ENCODE data around the gene GSE1. TPM values are rescaled to one million over a fixed set of nuclear protein-coding genes. Genes with fewer than 3 reads are reported as not detected.
A peak's percentile ranks its signal among the peaks of the same experiment; 100 is the strongest.

The GSE1 gene
- total and polyA plus RNA-seq, 7 experiments from 2014 or later: 0.18 to 69.2 (median 11.3) TPM

GRCh38 chr16:85573696-85574641 lies 39.2 kb upstream of the GSE1 start:
- peaks cover 35 to 69% (median 51%) of the 10 kb centered on the region in 7 donors for H3K4me1 Mint-ChIP-seq
- ChIA-PET POLR2A (no interaction called here), CTCF (interaction anchor here (0.7 kb wide), 1 partner anchor 116 kb away, joined by 3 read pairs; no protein-coding TSS in a partner anchor)
- intact Hi-C loops (cut with micrococcal nuclease): no loop called here
- H3K36me3 Mint-ChIP-seq: peaks cover 0 to 17% (median 8%) of the 10 kb centered on the region in 5 donors
- peaks cover 0 to 9% (median 8%) of the 10 kb centered on the region in 3 experiments for H3K9me3 ChIP-seq (ENCODE audit: control insufficient read depth in 2 of 3, low read length in 3 of 3)
- H3K4me3 Mint-ChIP-seq: no peak overlapping the region
- H3K9me3 Mint-ChIP-seq: peaks cover 0 to 10% (median 5%) of the 10 kb centered on the region in 11 donors
- no peak overlapping the region for H3K4me3 ChIP-seq (ENCODE audit: low read length)
- DNase-seq (no peak), ATAC-seq (no peak)
- H3K27me3 Mint-ChIP-seq: no peaks in the 10 kb centered on the region
- peaks cover 0 to 3% (median 0%) of the 10 kb centered on the region in 3 experiments for H3K36me3 ChIP-seq (ENCODE audit: control insufficient read depth in 2 of 3, insufficient read depth in 3 of 3, low read length in 3 of 3)
- no peak overlapping the region for H3K27ac Mint-ChIP-seq
- no peaks in the 10 kb centered on the region for H3K27me3 ChIP-seq (ENCODE audit: control insufficient read depth in 2 of 2, insufficient read depth in 2 of 2, low read length in 2 of 2)
- H3K4me1 ChIP-seq (ENCODE audit: control insufficient read depth in 2 of 2, insufficient read depth in 2 of 2, low read length in 2 of 2): peaks cover 18 to 37% of the 10 kb centered on the region in 2 donors
- no peak overlapping the region for H3K27ac ChIP-seq (ENCODE audit: low read depth, low read length)

- no peak overlapping the region for H3K4me3 Mint-ChIP-seq
- DNase-seq (no peak), ATAC-seq (no peak)
- Histone ChIP-seq H3K27ac (ENCODE audit: low read depth, low read length) (no peak overlapping the region), H3K4me1 (ENCODE audit: control insufficient read depth in 2 of 2, insufficient read depth in 2 of 2, low read length in 2 of 2) (peaks cover 17 to 28% of the 10 kb centered on the region in 2 donors), H3K27me3 (ENCODE audit: control insufficient read depth in 2 of 2, insufficient read depth in 2 of 2, low read length in 2 of 2) (no peaks in the 10 kb centered on the region), H3K36me3 (ENCODE audit: control insufficient read depth in 2 of 3, insufficient read depth in 3 of 3, low read length in 3 of 3) (no peaks in the 10 kb centered on the region), H3K9me3 (ENCODE audit: control insufficient read depth in 2 of 3, low read length in 3 of 3) (peaks cover 0 to under 1% (median 0%) of the 10 kb centered on the region in 3 experiments), H3K4me3 (ENCODE audit: low read length) (no peak overlapping the region)
- ChIA-PET POLR2A (interaction anchor here (1.1 kb wide), 1 partner anchor 18 kb away, joined by 3 read pairs; no protein-coding TSS in a partner anchor), CTCF (interaction anchor here (2.3 kb wide), 1 partner anchor 35 kb away, joined by 5 read pairs; no protein-coding TSS in a partner anchor)
- H3K27ac Mint-ChIP-seq: no peak overlapping the region
- intact Hi-C loops (cut with micrococcal nuclease): no loop called here
- H3K9me3 Mint-ChIP-seq: peaks cover 0 to 1% (median 0%) of the 10 kb centered on the region in 11 donors
- H3K4me1 Mint-ChIP-seq: peaks cover 26 to 67% (median 45%) of the 10 kb centered on the region in 7 donors
- H3K27me3 Mint-ChIP-seq: no peaks in the 10 kb centered on the region
- peaks cover 0 to 12% (median 3%) of the 10 kb centered on the region in 5 donors for H3K36me3 Mint-ChIP-seq
Measured at GRCh38 chr16:85574672-85575475, 38.2 kb upstream of the GSE1 start.

GRCh38 chr16:85575920-85576319 lies 37.2 kb upstream of the GSE1 start:
- intact Hi-C loops (cut with micrococcal nuclease): no loop called here
- no peaks in the 10 kb centered on the region for H3K27me3 Mint-ChIP-seq
- no peak for DNase-seq
- ChIA-PET POLR2A (interaction anchor here (1.1 kb wide), 1 partner anchor 19 kb away, joined by 3 read pairs; no protein-coding TSS in a partner anchor), CTCF (interaction anchor here (2.3 kb wide), 1 partner anchor 34 kb away, joined by 5 read pairs; no protein-coding TSS in a partner anchor)
- Histone ChIP-seq H3K27ac (ENCODE audit: low read depth, low read length) (no peak overlapping the region), H3K27me3 (ENCODE audit: control insufficient read depth in 2 of 2, insufficient read depth in 2 of 2, low read length in 2 of 2) (no peaks in the 10 kb centered on the region), H3K9me3 (ENCODE audit: control insufficient read depth in 2 of 3, low read length in 3 of 3) (no peaks in the 10 kb centered on the region), H3K4me3 (ENCODE audit: low read length) (no peak overlapping the region), H3K36me3 (ENCODE audit: control insufficient read depth in 2 of 3, insufficient read depth in 3 of 3, low read length in 3 of 3) (no peaks in the 10 kb centered on the region), H3K4me1 (ENCODE audit: control insufficient read depth in 2 of 2, insufficient read depth in 2 of 2, low read length in 2 of 2) (peaks cover 7 to 17% of the 10 kb centered on the region in 2 donors)
- H3K9me3 Mint-ChIP-seq: no peaks in the 10 kb centered on the region
- peaks cover 15 to 63% (median 35%) of the 10 kb centered on the region in 7 donors for H3K4me1 Mint-ChIP-seq
- peak overlapping the region in 1 of 9 donors; percentile 8 for H3K27ac Mint-ChIP-seq
- peaks cover 0 to 14% (median 6%) of the 10 kb centered on the region in 5 donors for H3K36me3 Mint-ChIP-seq
- no peak for ATAC-seq
- H3K4me3 Mint-ChIP-seq: no peak overlapping the region

GRCh38 chr16:85576944-85577343 lies 36.2 kb upstream of the GSE1 start:
- no peaks in the 10 kb centered on the region for H3K27me3 Mint-ChIP-seq
- peaks cover 5 to 58% (median 25%) of the 10 kb centered on the region in 7 donors for H3K4me1 Mint-ChIP-seq
- ChIA-PET CTCF (interaction anchor here (2.3 kb wide), 1 partner anchor 33 kb away, joined by 5 read pairs; no protein-coding TSS in a partner anchor), POLR2A (no interaction called here)
- intact Hi-C loops (cut with micrococcal nuclease): no loop called here
- ATAC-seq: no peak
- no peaks in the 10 kb centered on the region for H3K27me3 ChIP-seq (ENCODE audit: control insufficient read depth in 2 of 2, insufficient read depth in 2 of 2, low read length in 2 of 2)
- H3K27ac Mint-ChIP-seq: no peak overlapping the region
- no peak overlapping the region for H3K4me3 ChIP-seq (ENCODE audit: low read length)
- H3K4me3 Mint-ChIP-seq: no peak overlapping the region
- H3K9me3 Mint-ChIP-seq: no peaks in the 10 kb centered on the region
- H3K9me3 ChIP-seq (ENCODE audit: control insufficient read depth in 2 of 3, low read length in 3 of 3): no peaks in the 10 kb centered on the region
- peaks cover 0 to 14% (median 5%) of the 10 kb centered on the region in 5 donors for H3K36me3 Mint-ChIP-seq
- DNase-seq: no peak
- H3K36me3 ChIP-seq (ENCODE audit: control insufficient read depth in 2 of 3, insufficient read depth in 3 of 3, low read length in 3 of 3): no peaks in the 10 kb centered on the region
- peaks cover 0 to 7% of the 10 kb centered on the region in 2 donors for H3K4me1 ChIP-seq (ENCODE audit: control insufficient read depth in 2 of 2, insufficient read depth in 2 of 2, low read length in 2 of 2)
- no peak overlapping the region for H3K27ac ChIP-seq (ENCODE audit: low read depth, low read length)

GRCh38 chr16:85577899-85578598 lies 35.1 kb upstream of the GSE1 start:
- Histone ChIP-seq H3K9me3 (ENCODE audit: control insufficient read depth in 2 of 3, low read length in 3 of 3) (no peaks in the 10 kb centered on the region), H3K36me3 (ENCODE audit: control insufficient read depth in 2 of 3, insufficient read depth in 3 of 3, low read length in 3 of 3) (no peaks in the 10 kb centered on the region), H3K4me3 (ENCODE audit: low read length) (no peak overlapping the region), H3K27me3 (ENCODE audit: control insufficient read depth in 2 of 2, insufficient read depth in 2 of 2, low read length in 2 of 2) (no peaks in the 10 kb centered on the region), H3K4me1 (ENCODE audit: control insufficient read depth in 2 of 2, insufficient read depth in 2 of 2, low read length in 2 of 2) (no peaks in the 10 kb centered on the region), H3K27ac (ENCODE audit: low read depth, low read length) (no peak overlapping the region)
- Mint-ChIP-seq H3K27ac (no peak overlapping the region), H3K9me3 (no peaks in the 10 kb centered on the region), H3K27me3 (no peaks in the 10 kb centered on the region), H3K36me3 (peaks cover 0 to 9% (median 5%) of the 10 kb centered on the region in 5 donors), H3K4me3 (no peak overlapping the region), H3K4me1 (peaks cover 0 to 59% (median 18%) of the 10 kb centered on the region in 7 donors)
- intact Hi-C loops (cut with micrococcal nuclease): no loop called here
- DNase-seq (no peak), ATAC-seq (no peak)
- POLR2A ChIA-PET: no interaction called here
- CTCF ChIA-PET: interaction anchor here (0.7 kb wide), 1 partner anchor 39 kb away, joined by 3 read pairs; no protein-coding TSS in a partner anchor

GRCh38 chr16:85578599-85578948 lies 34.5 kb upstream of the GSE1 start:
- Mint-ChIP-seq H3K36me3 (peaks cover 0 to 9% (median 5%) of the 10 kb centered on the region in 5 donors), H3K4me1 (peaks cover 4 to 54% (median 15%) of the 10 kb centered on the region in 7 donors), H3K4me3 (no peak overlapping the region), H3K9me3 (no peaks in the 10 kb centered on the region), H3K27ac (peak overlapping the region in 2 of 9 donors; percentile 10 to 49), H3K27me3 (no peaks in the 10 kb centered on the region)
- Histone ChIP-seq H3K27ac (ENCODE audit: low read depth, low read length) (no peak overlapping the region), H3K27me3 (ENCODE audit: control insufficient read depth in 2 of 2, insufficient read depth in 2 of 2, low read length in 2 of 2) (no peaks in the 10 kb centered on the region), H3K9me3 (ENCODE audit: control insufficient read depth in 2 of 3, low read length in 3 of 3) (no peaks in the 10 kb centered on the region), H3K4me3 (ENCODE audit: low read length) (no peak overlapping the region), H3K4me1 (ENCODE audit: control insufficient read depth in 2 of 2, insufficient read depth in 2 of 2, low read length in 2 of 2) (no peaks in the 10 kb centered on the region), H3K36me3 (ENCODE audit: control insufficient read depth in 2 of 3, insufficient read depth in 3 of 3, low read length in 3 of 3) (no peaks in the 10 kb centered on the region)
- POLR2A ChIA-PET: interaction anchor here (0.7 kb wide), 1 partner anchor 38 kb away, joined by 3 read pairs; no protein-coding TSS in a partner anchor
- ATAC-seq (no peak), DNase-seq (no peak)
- intact Hi-C loops (cut with micrococcal nuclease): no loop called here
- CTCF ChIA-PET: no interaction called here
